NCI-H748 treated with DMSO at 0.1 percent for 48 hours (cell line): ENCODE results near the gene KLK5.
"Not testable (repeated sequence)": the region's sequence is repeated elsewhere in the genome, so short reads cannot be mapped to it uniquely, and the experiment has no call there.

Experiments used
- DNase-seq: peaks from one replicate; lab custom pipeline; 2025; lab: John Stamatoyannopoulos, UW

KLK5 gene

GRCh38 chr19:50952910-50953309 is at the start of gene KLK5:
TSS of gene KLK5 (minus strand) at chr19:50953038. CDS start at chr19:50952657, 381 bp downstream.
- DNase-seq: no peak

- DNase-seq: no peak
These were observed 49.3 kb upstream of the KLK5 start for GRCh38 chr19:51002089-51002532.

GRCh38 chr19:51001515-51001914 is 48.7 kb upstream of the KLK5 start, which contains the start of gene KLK8:
TSS of gene KLK8 (minus strand) at chr19:51001604. CDS start at chr19:51001167, 437 bp downstream.
- DNase-seq: no peak

- DNase-seq: no peak
These were observed 48.1 kb upstream of the KLK5 start for GRCh38 chr19:51000981-51001380.

GRCh38 chr19:51000426-51000825 is 47.6 kb upstream of the KLK5 start:
- DNase-seq: no peak

GRCh38 chr19:50998686-50999085 is 45.8 kb upstream of the KLK5 start:
- DNase-seq: no peak

- no peak for DNase-seq
These were observed 45.2 kb upstream of the KLK5 start for GRCh38 chr19:50998061-50998460.

- no peak for DNase-seq
These were observed 41.3 kb upstream of the KLK5 start for GRCh38 chr19:50994129-50994528.

- DNase-seq: no peak
These were observed 39.8 kb upstream of the KLK5 start for GRCh38 chr19:50992666-50993035.

GRCh38 chr19:50984416-50984815 is 31.6 kb upstream of the KLK5 start:
- not testable (repeated sequence) for DNase-seq

GRCh38 chr19:50983625-50984292 is 30.9 kb upstream of the KLK5 start, which contains the start of gene KLK7:
TSS of gene KLK7 (minus strand) at chr19:50983917. CDS start at chr19:50982399, 1,518 bp downstream.
- DNase-seq: no peak

GRCh38 chr19:50982186-50982585 is 29.3 kb upstream of the KLK5 start:
- DNase-seq: no peak

- DNase-seq: no peak
These were observed 28.8 kb upstream of the KLK5 start for GRCh38 chr19:50981587-50982146.

GRCh38 chr19:50980208-50980607 is 27.4 kb upstream of the KLK5 start:
- DNase-seq: no peak

- DNase-seq: no peak
These were observed 26.9 kb upstream of the KLK5 start for GRCh38 chr19:50979758-50980157.

- no peak for DNase-seq
These were observed 26.0 kb upstream of the KLK5 start for GRCh38 chr19:50978772-50979390.

GRCh38 chr19:50977626-50978025 is 24.8 kb upstream of the KLK5 start:
- no peak for DNase-seq

- DNase-seq: no peak
These were observed 22.9 kb upstream of the KLK5 start for GRCh38 chr19:50975766-50976165.

GRCh38 chr19:50974702-50975556 is 22.1 kb upstream of the KLK5 start:
- DNase-seq: no peak

GRCh38 chr19:50972795-50973376 is 20.0 kb upstream of the KLK5 start:
- DNase-seq: no peak

GRCh38 chr19:50969810-50970209 is 17.0 kb upstream of the KLK5 start:
- DNase-seq: not testable (repeated sequence)

- DNase-seq: no peak
These were observed 16.5 kb upstream of the KLK5 start, which contains the start of gene KLK6 for GRCh38 chr19:50969413-50969760. TSS of gene KLK6 (minus strand) at chr19:50969591. CDS start at chr19:50968104, 1,487 bp downstream.
